HG03025 (cell line): ENCODE measurements around the gene PDE8B.

ENCODE experiments used
- ATAC-seq: cut with Tn5 transposase; IDR thresholded peaks from one replicate; pipeline ENCODE4 v1.9.1; 2021; ENCODE audit warnings: mild to moderate bottlenecking, moderate library complexity; ENCODE audit not compliant: unreplicated experiment, low FRiP score

The PDE8B gene

GRCh38 chr5:77282337-77283027 lies 72.0 kb downstream of the PDE8B start:
- ATAC-seq = no peak

DNA sequence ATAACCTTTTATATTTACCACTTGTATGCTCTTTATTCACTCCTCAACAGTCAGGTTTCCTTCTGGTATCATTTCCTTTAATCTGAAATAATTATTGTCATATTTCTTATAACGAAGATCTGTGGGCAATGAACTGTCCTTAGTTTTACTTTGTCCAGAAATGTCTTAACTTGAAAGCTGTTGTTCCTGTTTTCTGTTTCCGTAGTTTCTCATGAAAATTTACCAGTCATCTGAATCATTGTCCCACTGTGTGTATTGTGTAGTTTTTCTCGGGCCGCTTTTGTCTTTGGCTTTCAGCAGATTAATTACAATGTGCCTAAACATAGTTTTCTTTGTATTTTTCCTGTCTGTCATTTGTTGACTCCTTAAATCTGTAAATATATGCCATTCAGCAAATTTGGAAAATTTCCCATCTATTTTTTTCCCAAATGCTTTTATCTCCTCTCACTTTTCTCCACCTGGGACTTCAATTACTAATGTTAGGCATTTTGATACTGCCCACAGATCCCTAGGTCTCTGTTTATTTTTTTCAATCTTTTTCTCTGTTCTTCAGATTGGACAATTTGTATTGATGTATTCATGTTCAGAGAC lies 74.9 kb downstream of the PDE8B start:
- no peak for ATAC-seq

- ATAC-seq = no peak
These were observed 81.7 kb downstream of the PDE8B start for GRCh38 chr5:77292026-77292757.

- ATAC-seq = no peak
These were observed 83.7 kb downstream of the PDE8B start for GRCh38 chr5:77294185-77294584.

- no peak for ATAC-seq
These were observed 85.4 kb downstream of the PDE8B start for GRCh38 chr5:77295863-77296378.

- ATAC-seq = no peak
These were observed 87.7 kb downstream of the PDE8B start for GRCh38 chr5:77298146-77298545.

DNA sequence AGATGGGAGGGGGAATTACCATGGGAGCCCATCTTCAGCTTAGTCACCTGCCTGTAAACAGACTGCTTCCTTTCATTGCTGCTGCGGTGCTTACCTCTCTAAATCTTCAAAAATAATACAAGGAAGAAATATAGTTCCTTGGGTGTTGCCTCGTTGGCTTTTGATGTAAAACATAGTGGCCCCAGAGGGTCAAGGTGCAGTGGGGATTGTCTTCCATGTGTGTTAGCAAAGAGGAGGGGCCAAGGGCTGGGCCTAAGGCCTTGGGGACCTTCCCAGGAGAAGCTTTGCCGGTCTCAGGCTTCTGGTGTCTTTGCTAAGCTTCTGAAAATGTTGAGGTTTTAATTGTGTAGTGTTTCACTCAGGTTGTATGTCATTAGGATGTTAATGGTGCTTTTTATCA lies 90.0 kb downstream of the PDE8B start:
- no peak for ATAC-seq

DNA sequence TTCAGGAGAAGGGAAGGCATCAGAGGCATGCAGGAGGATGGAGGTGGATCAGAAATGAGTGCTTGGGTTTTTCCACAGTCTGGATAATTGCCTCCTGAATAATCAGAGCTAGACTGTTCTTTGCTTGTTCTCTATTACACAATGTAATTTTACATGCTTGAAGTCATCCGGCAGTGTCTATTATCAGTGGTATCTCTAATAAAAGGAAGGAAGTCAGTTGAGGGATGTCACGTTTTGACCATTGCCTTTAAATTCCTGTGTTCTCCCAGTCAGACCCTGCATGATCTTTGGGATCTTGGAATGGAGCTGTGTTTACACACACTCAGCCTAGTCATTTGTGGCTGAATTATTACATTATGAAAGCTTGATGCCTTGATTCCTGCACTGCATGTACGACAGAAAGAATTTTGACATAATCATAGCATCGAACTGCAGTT lies 91.0 kb downstream of the PDE8B start:
- no peak for ATAC-seq

DNA sequence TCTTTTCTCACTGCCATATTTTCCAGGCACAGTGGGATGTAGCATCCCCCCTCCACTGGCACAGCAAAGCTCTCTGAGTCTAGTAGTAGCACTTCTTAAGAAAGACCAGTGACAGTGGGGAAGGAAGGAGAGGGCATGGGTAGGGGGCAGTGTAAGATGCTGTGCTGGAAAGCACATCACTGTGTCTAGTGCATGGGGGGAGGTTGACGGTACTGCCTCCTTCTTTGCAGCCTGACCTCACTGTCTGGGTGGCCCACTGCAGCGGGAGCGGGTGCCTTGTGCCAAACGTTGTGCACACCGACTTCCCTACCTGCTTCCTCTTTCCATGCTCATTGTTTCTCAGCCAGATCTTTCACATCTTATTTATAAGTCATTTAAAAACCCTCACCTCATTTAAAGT lies 91.8 kb downstream of the PDE8B start:
- ATAC-seq = no peak

DNA sequence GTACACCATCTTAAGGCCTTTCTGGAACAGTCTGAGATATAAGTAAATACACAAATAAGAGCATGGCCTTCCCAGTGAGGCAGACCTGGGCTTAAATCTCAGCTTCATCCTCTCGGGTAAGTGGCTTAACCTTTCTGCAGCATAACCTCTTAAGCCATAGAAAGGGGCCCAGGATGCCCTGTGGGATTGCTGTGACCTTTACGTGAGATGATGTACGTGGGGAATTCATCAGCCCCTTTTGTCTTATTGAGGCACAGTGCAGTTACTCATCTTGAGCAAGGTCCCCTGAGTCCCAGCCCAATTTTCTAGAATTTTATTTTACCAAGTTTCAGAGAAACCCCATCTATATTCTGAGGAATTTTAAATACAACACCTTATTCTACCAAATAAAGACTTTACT lies 92.2 kb downstream of the PDE8B start:
- no peak for ATAC-seq

DNA sequence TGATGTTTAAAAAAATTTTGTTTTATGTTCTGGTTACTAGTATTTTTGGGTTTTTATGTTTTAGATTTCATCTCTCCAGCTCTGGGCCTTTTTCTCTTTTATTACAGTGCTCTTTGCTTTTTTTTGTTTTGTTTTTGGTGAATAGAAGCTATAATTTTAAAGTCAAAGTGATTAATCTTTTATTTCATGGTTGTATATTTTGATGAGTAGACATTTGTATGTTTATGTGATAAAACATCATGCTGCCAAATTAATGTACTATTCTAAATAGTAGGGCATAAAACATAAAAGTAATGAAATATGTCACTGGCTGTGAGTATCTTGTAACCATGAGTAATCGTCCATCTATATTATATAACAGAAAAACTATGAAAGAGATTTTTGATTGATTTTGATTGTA lies 93.9 kb downstream of the PDE8B start:
- no peak for ATAC-seq

DNA sequence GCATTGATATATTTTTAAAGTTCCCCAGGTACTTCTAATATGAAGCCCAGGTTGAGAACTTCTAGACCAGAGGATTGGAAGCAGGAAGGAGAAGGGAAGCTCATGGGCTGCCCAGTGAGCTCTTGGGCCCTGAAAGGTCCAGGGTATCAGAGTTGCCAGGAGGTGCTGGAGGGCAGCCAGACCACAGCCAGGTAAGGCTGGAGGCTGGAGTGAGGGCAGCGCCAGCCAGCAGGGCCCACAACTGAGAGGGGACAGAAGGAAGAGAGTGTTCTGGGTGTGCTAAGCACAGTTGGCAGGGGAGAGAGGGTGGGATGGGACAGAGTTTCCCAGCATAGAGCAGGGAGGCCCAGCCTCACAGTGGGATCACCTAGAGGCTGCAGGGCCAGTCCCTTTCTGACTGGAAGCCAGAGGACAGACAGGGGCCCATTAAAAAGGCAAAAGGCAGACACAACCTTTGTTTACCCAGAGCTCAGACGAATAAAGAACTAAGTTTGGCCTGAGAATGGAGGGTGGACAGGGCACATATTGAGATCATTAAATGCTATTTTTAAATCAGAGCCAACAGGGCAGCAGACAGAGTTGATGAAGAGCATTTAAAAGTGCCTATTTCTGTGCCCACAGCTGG lies 94.9 kb downstream of the PDE8B start:
- no peak for ATAC-seq

GRCh38 chr5:77305956-77306355 lies 95.5 kb downstream of the PDE8B start:
- ATAC-seq = no peak

DNA sequence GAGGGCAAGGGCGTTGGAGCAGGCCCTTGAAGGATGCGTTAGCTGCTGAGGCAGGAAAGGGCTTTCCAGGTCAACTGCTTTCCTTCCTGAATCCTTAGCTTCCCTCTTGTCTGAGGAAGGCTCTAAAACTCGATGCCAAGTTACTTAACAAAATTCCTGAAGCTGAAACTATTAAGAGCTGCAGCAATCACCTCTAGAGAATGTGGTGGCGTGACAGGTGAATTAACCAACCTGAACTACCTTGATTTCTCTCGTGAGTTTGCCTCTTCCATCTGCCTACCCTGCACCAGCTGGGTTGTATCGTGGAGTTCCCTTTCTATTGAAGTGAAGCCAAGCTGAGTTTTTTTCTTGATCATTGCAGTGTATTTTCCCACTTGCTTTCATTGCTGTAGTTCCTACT lies 96.1 kb downstream of the PDE8B start:
- no peak for ATAC-seq

DNA sequence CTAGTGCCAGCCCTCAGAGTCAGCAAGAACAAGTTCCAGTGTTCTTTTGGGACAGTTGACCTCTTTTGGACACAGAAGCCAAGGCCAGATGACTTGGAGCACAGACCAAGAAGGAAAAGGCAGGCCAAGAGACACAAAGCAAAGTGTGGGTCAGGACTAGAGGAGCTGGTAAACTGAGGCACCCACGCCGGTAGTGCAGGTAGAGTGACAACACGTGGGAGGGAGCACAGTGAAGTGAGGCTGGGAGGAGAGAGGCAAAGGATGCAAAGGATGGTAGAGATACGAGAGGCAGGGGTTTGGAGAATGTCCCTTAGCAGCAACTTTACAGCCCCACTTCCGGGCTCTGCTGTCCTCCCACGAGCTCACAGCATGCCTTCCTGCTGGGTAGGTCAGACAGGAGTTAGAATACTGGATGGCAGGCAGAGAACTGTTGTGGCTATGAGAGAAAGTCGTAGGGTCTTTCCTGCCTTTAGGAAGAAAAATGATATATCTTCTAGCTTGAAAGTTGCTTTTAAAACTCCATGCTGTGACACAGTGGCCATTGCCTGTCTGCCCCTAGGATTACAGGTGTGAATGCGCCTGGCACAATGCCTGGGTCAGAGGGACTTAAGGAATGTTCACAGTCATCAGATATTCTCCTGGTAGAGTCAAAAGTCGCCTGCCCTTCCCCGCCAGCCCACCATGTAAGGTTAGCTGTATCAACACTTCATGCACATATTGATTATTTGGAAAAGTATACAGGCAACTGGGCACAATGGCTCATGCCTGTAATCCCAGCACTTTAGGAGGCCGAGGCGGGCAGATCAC lies 97.9 kb downstream of the PDE8B start:
- no peak for ATAC-seq

GRCh38 chr5:77309140-77309539 lies 98.7 kb downstream of the PDE8B start:
- no peak for ATAC-seq

GRCh38 chr5:77310494-77311213 lies 100.2 kb downstream of the PDE8B start:
- ATAC-seq = no peak

GRCh38 chr5:77311214-77311571 lies 100.7 kb downstream of the PDE8B start:
- no peak for ATAC-seq

DNA sequence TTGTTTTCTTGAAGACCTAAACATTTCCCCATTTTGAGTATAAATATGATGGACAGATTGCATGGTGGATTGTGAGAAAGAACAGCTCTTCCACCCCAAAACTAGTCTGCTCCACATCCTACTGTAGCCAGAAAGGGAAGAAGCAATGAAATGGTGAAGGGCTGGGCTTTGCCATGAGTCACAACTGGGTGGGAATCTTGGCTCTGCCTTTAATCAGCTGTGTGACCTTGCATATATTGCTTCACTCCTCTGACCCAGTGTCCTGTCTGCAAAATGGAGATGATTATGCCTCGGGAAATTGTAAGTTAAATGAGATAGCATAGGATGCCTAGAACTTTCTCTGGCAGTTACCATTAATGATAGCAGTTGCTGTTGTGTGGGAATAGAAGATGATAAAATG lies 101.9 kb downstream of the PDE8B start:
- ATAC-seq = no peak
